H1 (cell line): ENCODE measurements around the gene PSIP1. TPM values are rescaled to one million over a fixed set of nuclear protein-coding genes. Genes with fewer than 3 reads are reported as not detected.

Experiments used
- CTCF ChIA-PET: fragments of 300-600 bp; sonication (Branson Sonifier 250); formaldehyde crosslinking; loops from one replicate; lab custom pipeline; 2021; ENCODE audit not compliant: partially characterized antibody; lab: Charles Lee
- POLR2A ChIA-PET: fragments of 300-600 bp; sonication (Branson Sonifier 250); formaldehyde crosslinking; loops from one replicate; lab custom pipeline; 2021; ENCODE audit warnings: inconsistent platforms; ENCODE audit not compliant: partially characterized antibody; lab: Charles Lee
- DNase-seq, 2 experiments: peaks; one replicate each; pipeline versions ENCODE4 v3.0.0 to v3.0.0-alpha.2; 2010 to 2022; ENCODE audit warnings: low spot score in 2 of 2, low read depth in 1 of 2, mixed read lengths in 1 of 2
- FAIRE-seq: peaks from 2 replicates; lab custom pipeline; 2011; peaks lifted over from hg19 to GRCh38; lab: Jason Lieb, UNC
- H2AFZ ChIP-seq: 2 replicates; pipeline ENCODE4 v1.8.1; 2012; ENCODE audit warnings: low read length, inconsistent platforms
- H2AK5ac ChIP-seq: 2 replicates; pipeline ENCODE4 v1.6.1; 2013; ENCODE audit warnings: low read depth, low read length
- H2BK120ac ChIP-seq: replicated peaks from 2 replicates; pipeline ENCODE3; 2013; ENCODE audit warnings: low read depth, low read length, inconsistent platforms
- H2BK12ac ChIP-seq: 2 replicates; pipeline ENCODE4 v1.6.1; 2013; ENCODE audit warnings: low read depth, low read length
- H2BK15ac ChIP-seq: 2 replicates; pipeline ENCODE4 v1.6.1; 2013; ENCODE audit warnings: low read length
- H2BK20ac ChIP-seq: 2 replicates; pipeline ENCODE4 v1.6.1; 2013; ENCODE audit warnings: low read length
- H2BK5ac ChIP-seq: 2 replicates; pipeline ENCODE4 v1.6.1; 2013; ENCODE audit warnings: low read depth, low read length
- H3K14ac ChIP-seq: 2 replicates; pipeline ENCODE4 v1.6.1; 2013; ENCODE audit warnings: inconsistent platforms; ENCODE audit not compliant: insufficient read length
- H3K18ac ChIP-seq: 2 replicates; pipeline ENCODE4 v1.6.1; 2013; ENCODE audit warnings: low read length; ENCODE audit errors: extremely low read depth
- H3K23ac ChIP-seq: 2 replicates; pipeline ENCODE4 v1.6.1; 2013; ENCODE audit warnings: inconsistent platforms; ENCODE audit not compliant: insufficient read length
- H3K23me2 ChIP-seq: 2 replicates; pipeline ENCODE4 v1.6.1; 2013; ENCODE audit warnings: low read depth, low read length
- H3K27ac ChIP-seq: 2 replicates; pipeline ENCODE4 v1.6.1; 2011; ENCODE audit warnings: low read depth, low read length, inconsistent platforms
- H3K27me3 ChIP-seq, 4 experiments: replicated peaks in 1 of 4; 1 replicate in 1 of 4; 2 replicates in 3 of 4; pipeline versions ENCODE4 v1.6.1 to v1.8.1; 2011 to 2013; ENCODE audit warnings: low read length in 3 of 4, mild to moderate bottlenecking in 3 of 4, inconsistent platforms in 2 of 4, mixed read lengths in 2 of 4, moderate library complexity in 1 of 4; ENCODE audit not compliant: control insufficient read depth in 3 of 4, insufficient read depth in 3 of 4; ENCODE audit errors: extremely low read depth in 1 of 4
- H3K36me3 ChIP-seq, 4 experiments: 2 replicates each; pipeline versions ENCODE4 v1.6.1 to v1.8.1; 2011 to 2013; ENCODE audit warnings: mild to moderate bottlenecking in 4 of 4, low read length in 3 of 4, moderate library complexity in 2 of 4, control low read depth in 1 of 4, inconsistent platforms in 1 of 4; ENCODE audit not compliant: insufficient read depth in 4 of 4, control insufficient read depth in 2 of 4
- H3K4ac ChIP-seq: replicated peaks from 2 replicates; pipeline ENCODE3; 2013; ENCODE audit warnings: low read length, low read depth, mixed read lengths, inconsistent platforms; ENCODE audit not compliant: insufficient read length
- H3K4me1 ChIP-seq, 4 experiments: replicated peaks in 1 of 4; 1 replicate in 1 of 4; 2 replicates in 3 of 4; pipeline versions ENCODE4 v1.6.1 to v1.8.1; 2011 to 2013; ENCODE audit warnings: low read length in 3 of 4, inconsistent platforms in 2 of 4, mixed read lengths in 1 of 4; ENCODE audit not compliant: insufficient read depth in 4 of 4, control insufficient read depth in 3 of 4
- H3K4me2 ChIP-seq, 2 experiments: 2 replicates each; pipeline versions ENCODE4 v1.6.1 to v1.8.1; 2011 to 2013; ENCODE audit warnings: low read depth in 2 of 2, low read length in 2 of 2, control low read depth in 1 of 2, inconsistent platforms in 1 of 2, mild to moderate bottlenecking in 1 of 2; ENCODE audit not compliant: insufficient read depth in 1 of 2
- H3K4me3 ChIP-seq, 4 experiments: fragments of 200-600, 300-600 bp in 1 of 4; sonication (generic), shearing (Covaris generic), sonication (Bioruptor Twin) in 1 of 4; 2 replicates each; pipeline versions ENCODE4 v1.5.1 to v1.8.1; 2011 to 2016; ENCODE audit warnings: low read length in 4 of 4, low read depth in 3 of 4, control low read depth in 2 of 4, inconsistent platforms in 2 of 4, mild to moderate bottlenecking in 2 of 4, mixed read lengths in 1 of 4, moderate library complexity in 1 of 4; ENCODE audit not compliant: insufficient read depth in 2 of 4; ENCODE audit errors: extremely low read depth in 1 of 4
- H3K56ac ChIP-seq: replicated peaks from 2 replicates; pipeline ENCODE3; 2013; ENCODE audit warnings: low read depth, mild to moderate bottlenecking, mixed read lengths, low read length, inconsistent platforms; ENCODE audit not compliant: insufficient read length
- H3K79me1 ChIP-seq: 2 replicates; pipeline ENCODE4 v1.6.1; 2013; ENCODE audit warnings: low read depth, low read length, control low read depth
- H3K79me2 ChIP-seq, 2 experiments: 2 replicates each; pipeline versions ENCODE4 v1.6.1 to v1.8.1; 2012 to 2013; ENCODE audit warnings: low read length in 2 of 2, mild to moderate bottlenecking in 2 of 2, inconsistent platforms in 1 of 2; ENCODE audit not compliant: insufficient read depth in 2 of 2, control insufficient read depth in 1 of 2
- H3K9ac ChIP-seq, 4 experiments: replicated peaks in 1 of 4; 1 replicate in 1 of 4; 2 replicates in 3 of 4; pipeline versions ENCODE4 v1.6.1 to v1.8.1; 2011 to 2013; ENCODE audit warnings: low read depth in 3 of 4, low read length in 3 of 4, control low read depth in 2 of 4, mild to moderate bottlenecking in 2 of 4, moderate library complexity in 2 of 4, inconsistent platforms in 1 of 4; ENCODE audit errors: extremely low read depth in 1 of 4
- H3K9me3 ChIP-seq, 2 experiments: 2 replicates each; pipeline versions ENCODE4 v1.6.1 to v1.8.1; 2012 to 2013; ENCODE audit warnings: mild to moderate bottlenecking in 2 of 2, moderate library complexity in 2 of 2, control low read depth in 1 of 2, inconsistent platforms in 1 of 2, low read depth in 1 of 2, low read length in 1 of 2, mixed read lengths in 1 of 2; ENCODE audit not compliant: insufficient read depth in 2 of 2
- H4K20me1 ChIP-seq, 2 experiments: replicated peaks in 1 of 2; 2 replicates each; pipeline versions ENCODE3 to v1.8.1; 2011 to 2013; ENCODE audit warnings: inconsistent platforms in 2 of 2, low read length in 2 of 2, mild to moderate bottlenecking in 1 of 2; ENCODE audit not compliant: insufficient read depth in 2 of 2, control insufficient read depth in 1 of 2
- H4K5ac ChIP-seq: 2 replicates; pipeline ENCODE4 v1.6.1; 2013; ENCODE audit warnings: low read length, low read depth, mixed read lengths, inconsistent platforms; ENCODE audit not compliant: insufficient read length
- H4K8ac ChIP-seq: 2 replicates; pipeline ENCODE4 v1.8.0; 2013; ENCODE audit warnings: mild to moderate bottlenecking, moderate library complexity, low read length, inconsistent platforms; ENCODE audit not compliant: insufficient read depth; ENCODE audit errors: extremely low read depth
- H4K91ac ChIP-seq: replicated peaks from 2 replicates; pipeline ENCODE3; 2013; ENCODE audit warnings: low read length, mixed read lengths, inconsistent platforms; ENCODE audit not compliant: insufficient read length
- TAF1 ChIP-seq: IDR thresholded peaks from 2 replicates; pipeline ENCODE4 v1.6.1; 2011; ENCODE audit warnings: mild to moderate bottlenecking, low read depth, low read length
- WGBS, 2 experiments: shearing (Covaris generic) in 1 of 2; methylation state at CpG; one replicate each; pipeline versions ENCODE4 v1.1.6 to v1.1.7; 2013 to 2015; ENCODE audit warnings: low lambda C conversion rate in 2 of 2, mixed read lengths in 2 of 2, inconsistent platforms in 1 of 2, low coverage in 1 of 2, missing lambda C conversion rate in 1 of 2; ENCODE audit not compliant: insufficient replicate concordance in 2 of 2, insufficient coverage in 1 of 2, insufficient read length in 1 of 2; ENCODE audit errors: extremely low coverage in 1 of 2, missing lambda C conversion rate in 1 of 2; 5-methylcytosine and 5-hydroxymethylcytosine counted together
- polyA plus RNA-seq, 7 experiments: library from polyadenylated mRNA; depleted of rRNA in 3 of 7; stranded (reverse) in 5 of 7; unstranded in 2 of 7; fragments of >200 nt in 5 of 7; fragments of 200-250 nt in 2 of 7; gene quantifications; 1 replicate in 5 of 7; 2 replicates in 1 of 7; 4 replicates in 1 of 7; pipeline versions ENCODE4 v1.2.1 to v1.2.3, GENCODE V29; 2011 to 2013; ENCODE audit warnings: missing spikeins in 2 of 7, mixed read lengths in 2 of 7
- total RNA-seq: library from RNA; stranded (reverse); fragmentation: NEBNext Ultra II Directional; extraction: Animal tissue kit (Norgen Biotek cat#: 25700); gene quantifications from 2 replicates; pipeline ENCODE4 v1.2.1, GENCODE V29; 2021

Gene PSIP1
- total and polyA plus RNA-seq, 2 of the 8 experiments (the other 6 are each of a cell fraction or from before 2014, with no cell fraction given) = 63.3 to 387 TPM

DNA sequence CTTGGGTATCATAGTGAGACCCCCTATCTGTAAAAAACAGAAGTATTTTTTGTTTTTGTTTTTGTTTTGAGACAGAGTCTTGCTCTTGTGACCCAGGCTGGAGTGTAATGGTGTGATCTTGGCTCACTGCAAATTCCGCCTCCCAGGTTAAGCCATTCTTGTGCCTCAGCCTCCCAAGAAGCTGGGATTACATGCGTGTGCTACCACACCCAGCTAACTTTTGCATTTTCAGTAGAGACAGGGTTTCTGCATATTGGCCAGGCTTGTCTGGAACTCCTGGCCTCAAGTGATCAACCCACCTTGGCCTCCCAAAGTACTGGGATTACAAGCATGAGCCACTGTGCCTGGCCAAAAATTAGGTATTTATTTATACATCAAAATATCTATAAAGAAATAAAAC, 31.9 kb upstream of the PSIP1 start:
- Histone ChIP-seq H4K20me1 (no peaks in the 10 kb centered on the region), H3K4ac (no peak overlapping the region), H2BK20ac (no peak overlapping the region), H3K27me3 (no peaks in the 10 kb centered on the region; a peak in 1 of 7 replicates), H3K4me2 (no peak overlapping the region), H2BK120ac (no peak overlapping the region), H2AFZ (no peak overlapping the region), H4K8ac (no peak overlapping the region), H3K9me3 (no peaks in the 10 kb centered on the region), H4K91ac (no peak overlapping the region), H3K79me1 (no peaks in the 10 kb centered on the region), H4K5ac (no peak overlapping the region), H2BK12ac (no peak overlapping the region), H2BK5ac (no peak overlapping the region), H3K27ac (no peak overlapping the region), H3K4me1 (no peaks in the 10 kb centered on the region), H3K23ac (no peak overlapping the region), H3K56ac (no peak overlapping the region), H3K36me3 (no peaks in the 10 kb centered on the region; a peak in 1 of 8 replicates), H2AK5ac (no peak overlapping the region), H3K4me3 (no peak overlapping the region), H3K14ac (no peak overlapping the region), H3K18ac (no peak overlapping the region), H3K23me2 (no peaks in the 10 kb centered on the region), H3K79me2 (no peaks in the 10 kb centered on the region), H2BK15ac (no peak overlapping the region), H3K9ac (no peak overlapping the region)
- CTCF ChIA-PET = interaction anchor here (0.6 to 3.6 kb wide), 6 partner anchors 8 to 60 kb away, joined by 3 to 13 read pairs (median 4); no protein-coding TSS in a partner anchor
- DNase-seq = no peak
- no peak for FAIRE-seq
- TF ChIP-seq TAF1 = no peak
- 83% methylated on average over 2 of the region's 2 CpGs; no CpG with 5 or more reads in 1 of the 2 experiments for WGBS, 2 experiments
- POLR2A ChIA-PET = interaction anchor here (1.1 to 4.0 kb wide), 3 partner anchors 10 to 39 kb away, joined by 5 to 25 read pairs (median 7); partner anchors contain the start of genes CCDC171 and PSIP1
